Neuron (in vitro differentiated cells): ENCODE results near the gene IRF2BP2.

ENCODE experiments used
- H2AFZ ChIP-seq: one replicate; pipeline ENCODE4 v1.6.1; 2013; ENCODE audit warnings: low read depth, mild to moderate bottlenecking, inconsistent platforms, low read length, moderate library complexity
- H3K27me3 ChIP-seq: one replicate; pipeline ENCODE4 v1.6.1; 2013; ENCODE audit warnings: low read length; ENCODE audit not compliant: insufficient read depth
- H3K36me3 ChIP-seq: one replicate; pipeline ENCODE4 v1.6.1; 2013; ENCODE audit warnings: low read length; ENCODE audit not compliant: insufficient read depth
- H3K4me1 ChIP-seq: one replicate; pipeline ENCODE4 v1.6.1; 2013; ENCODE audit warnings: low read length; ENCODE audit not compliant: insufficient read depth
- H3K4me3 ChIP-seq: 2 replicates; pipeline ENCODE4 v1.5.1; 2013; ENCODE audit warnings: mild to moderate bottlenecking, low read length, moderate library complexity
- H3K9me3 ChIP-seq: one replicate; pipeline ENCODE4 v1.6.1; 2013; ENCODE audit warnings: low read length

IRF2BP2 gene

DNA sequence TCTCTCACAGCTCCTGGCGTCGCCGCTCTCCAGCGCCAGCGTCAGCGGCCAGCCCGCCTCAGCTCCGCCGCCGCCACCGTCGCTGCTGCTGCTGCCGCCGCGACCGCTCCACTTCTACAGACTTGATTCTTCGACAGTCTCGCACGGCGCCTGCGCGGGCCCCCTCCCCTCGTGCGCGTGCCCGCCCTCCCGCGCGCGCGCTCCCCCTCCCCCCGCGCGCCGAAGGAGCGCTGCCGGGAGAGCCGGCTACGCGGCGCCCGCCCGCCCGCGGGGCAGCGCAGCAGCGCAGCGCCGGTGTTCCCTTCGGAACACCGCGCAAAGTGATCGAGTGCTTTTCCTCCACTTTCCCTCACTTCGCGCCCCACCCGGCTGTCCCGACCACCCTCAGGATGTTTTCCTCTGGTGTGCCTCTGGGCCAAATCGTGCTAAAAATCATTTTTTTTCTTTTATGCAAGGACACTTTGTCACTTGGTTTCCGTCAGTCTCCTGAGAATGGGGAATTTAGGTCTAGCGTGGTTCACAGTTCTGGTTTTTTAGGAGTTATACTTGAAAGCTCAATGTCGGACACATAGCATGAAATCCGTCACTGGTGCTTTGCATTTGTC, at the start of gene IRF2BP2:
TSS of gene IRF2BP2 (minus strand) at position 118 of the 605 bp plus-strand sequence. CDS start 684 bp downstream, outside the sequence.
- Histone ChIP-seq H3K4me1 (peaks cover 51% of the 10 kb centered on the region), H3K4me3 (peak within 1 kb of the TSS; percentile 67), H3K36me3 (peaks cover 18% of the 10 kb centered on the region), H2AFZ (peak within 1 kb of the TSS; percentile 35), H3K27me3 (no peaks in the 10 kb centered on the region), H3K9me3 (no peaks in the 10 kb centered on the region)

DNA sequence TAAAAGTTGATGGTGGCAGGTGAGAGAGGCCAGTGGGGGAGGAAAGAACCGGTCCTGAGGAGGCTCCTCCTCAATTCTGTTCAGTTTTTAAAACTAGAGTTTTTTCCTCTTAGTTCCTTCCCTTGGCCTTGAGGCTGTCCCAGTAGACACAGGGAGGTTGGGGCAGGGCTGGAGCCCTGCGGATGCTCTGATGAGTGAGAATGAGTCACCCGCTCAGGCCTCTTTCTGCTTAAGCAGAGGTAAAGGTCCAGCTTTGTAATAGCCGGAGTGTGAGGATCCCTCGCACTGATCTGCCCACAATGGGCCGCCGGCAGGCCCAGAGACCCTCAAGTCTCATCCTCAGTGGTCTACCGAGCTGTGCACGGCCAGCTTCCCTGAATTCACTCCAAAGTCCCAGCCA, 49.6 kb upstream of the IRF2BP2 start:
- H2AFZ ChIP-seq: no peak overlapping the region
- H3K4me3 ChIP-seq: no peak overlapping the region
- no peaks in the 10 kb centered on the region for H3K27me3 ChIP-seq
- no peaks in the 10 kb centered on the region for H3K36me3 ChIP-seq
- H3K4me1 ChIP-seq: peaks cover 7% of the 10 kb centered on the region
- peaks cover 3% of the 10 kb centered on the region for H3K9me3 ChIP-seq

DNA sequence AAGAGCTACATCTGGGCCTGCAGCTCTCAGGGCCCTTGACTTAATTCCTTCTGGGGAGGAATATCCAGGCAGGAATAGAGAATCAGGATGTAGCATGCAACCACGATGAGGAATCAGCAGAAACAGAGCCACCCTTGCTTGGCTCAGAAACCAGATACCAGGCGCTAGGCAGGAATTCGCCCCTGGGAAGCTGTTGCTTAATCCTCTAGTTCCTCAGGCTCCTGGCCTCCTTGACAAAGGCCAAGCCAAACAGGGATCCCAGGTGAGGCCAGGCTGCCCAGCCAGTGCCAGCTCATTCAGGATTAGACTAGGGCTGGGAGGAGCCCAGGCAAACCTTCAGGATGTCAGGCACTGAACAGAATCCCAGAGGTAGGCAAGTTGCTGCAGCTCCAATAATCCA, 48.2 kb upstream of the IRF2BP2 start:
- Histone ChIP-seq H3K36me3 (no peaks in the 10 kb centered on the region), H3K4me3 (no peak overlapping the region), H3K27me3 (no peaks in the 10 kb centered on the region), H3K4me1 (peaks cover 7% of the 10 kb centered on the region), H3K9me3 (peaks cover 3% of the 10 kb centered on the region), H2AFZ (no peak overlapping the region)

DNA sequence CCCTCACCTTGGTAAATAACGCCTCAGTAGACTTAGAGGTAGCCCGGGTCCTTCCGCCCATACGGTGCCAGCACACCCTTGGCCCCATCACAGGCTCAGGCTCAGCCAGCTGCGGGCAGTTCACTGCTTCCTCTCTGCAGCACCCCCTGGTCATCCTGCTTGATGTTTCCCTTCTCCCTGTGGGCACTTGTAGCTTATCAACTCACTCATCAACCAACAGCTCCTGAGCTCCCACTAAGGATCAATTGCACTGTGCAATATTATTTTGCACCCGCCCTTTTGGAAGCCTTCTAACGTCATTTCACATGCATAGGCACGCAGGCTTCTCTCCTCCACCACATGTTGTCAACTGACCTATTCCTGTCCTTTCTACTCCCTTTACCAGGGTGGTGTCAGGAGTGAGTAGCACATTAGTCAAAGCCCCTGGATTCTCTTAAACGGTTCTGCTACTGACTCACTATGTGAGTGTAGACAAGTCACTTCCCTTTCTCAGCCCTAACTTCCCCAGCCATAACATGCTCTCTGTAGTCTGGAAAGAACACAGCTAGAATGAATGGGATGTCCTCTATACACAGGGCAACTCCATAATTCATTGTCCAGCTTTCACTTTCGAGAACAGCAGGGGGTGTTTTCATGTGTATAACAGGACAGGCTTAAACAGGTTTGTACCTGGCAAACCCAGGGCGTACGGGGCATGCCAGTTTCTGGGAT, 47.1 kb upstream of the IRF2BP2 start:
- Histone ChIP-seq H3K9me3 (peaks cover 3% of the 10 kb centered on the region), H3K27me3 (no peaks in the 10 kb centered on the region), H2AFZ (no peak overlapping the region), H3K36me3 (no peaks in the 10 kb centered on the region), H3K4me1 (peaks cover 7% of the 10 kb centered on the region), H3K4me3 (no peak overlapping the region)

DNA sequence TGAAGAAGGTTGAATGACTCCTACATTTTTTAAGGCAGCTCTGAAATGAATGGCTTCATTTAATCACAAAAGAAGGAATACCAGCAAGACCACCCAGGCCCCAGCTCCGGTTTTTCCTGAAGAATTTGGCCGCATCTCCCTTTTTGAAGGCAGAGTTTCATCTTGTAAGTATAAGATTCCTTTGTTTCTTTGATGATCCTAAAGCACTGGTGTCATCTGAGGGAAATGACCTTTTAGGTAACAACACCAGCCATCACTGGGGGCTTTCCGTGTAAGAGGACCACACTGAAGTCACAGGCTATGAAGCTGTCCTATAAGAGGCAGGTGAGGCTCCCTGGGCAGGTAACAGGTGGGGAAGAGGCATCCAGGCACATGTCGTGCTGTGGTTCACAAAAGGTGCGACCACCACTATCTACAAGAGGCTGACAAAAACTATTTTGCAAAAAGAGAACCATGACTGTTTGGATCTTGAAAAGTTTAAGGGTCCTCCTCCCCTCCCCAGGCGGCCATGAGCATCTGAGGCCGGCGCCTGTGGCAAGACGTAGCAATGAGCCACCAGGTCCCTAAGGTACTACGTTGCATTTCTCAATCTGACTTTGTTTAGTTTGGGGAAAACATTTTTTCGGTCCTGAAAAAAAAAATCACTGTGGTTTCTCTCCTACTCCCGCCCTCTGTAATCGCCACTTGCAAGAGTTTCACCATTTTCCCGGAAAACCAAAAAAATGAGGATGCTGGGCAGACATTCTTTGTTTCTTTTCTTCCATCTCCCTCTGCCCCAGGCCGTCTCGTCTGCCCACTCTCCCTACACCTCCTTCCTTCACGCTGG, 46.3 kb upstream of the IRF2BP2 start:
- peaks cover 3% of the 10 kb centered on the region for H3K9me3 ChIP-seq
- H3K27me3 ChIP-seq: no peaks in the 10 kb centered on the region
- no peak overlapping the region for H2AFZ ChIP-seq
- no peak overlapping the region for H3K4me3 ChIP-seq
- H3K36me3 ChIP-seq: no peaks in the 10 kb centered on the region
- H3K4me1 ChIP-seq: peaks cover 7% of the 10 kb centered on the region

DNA sequence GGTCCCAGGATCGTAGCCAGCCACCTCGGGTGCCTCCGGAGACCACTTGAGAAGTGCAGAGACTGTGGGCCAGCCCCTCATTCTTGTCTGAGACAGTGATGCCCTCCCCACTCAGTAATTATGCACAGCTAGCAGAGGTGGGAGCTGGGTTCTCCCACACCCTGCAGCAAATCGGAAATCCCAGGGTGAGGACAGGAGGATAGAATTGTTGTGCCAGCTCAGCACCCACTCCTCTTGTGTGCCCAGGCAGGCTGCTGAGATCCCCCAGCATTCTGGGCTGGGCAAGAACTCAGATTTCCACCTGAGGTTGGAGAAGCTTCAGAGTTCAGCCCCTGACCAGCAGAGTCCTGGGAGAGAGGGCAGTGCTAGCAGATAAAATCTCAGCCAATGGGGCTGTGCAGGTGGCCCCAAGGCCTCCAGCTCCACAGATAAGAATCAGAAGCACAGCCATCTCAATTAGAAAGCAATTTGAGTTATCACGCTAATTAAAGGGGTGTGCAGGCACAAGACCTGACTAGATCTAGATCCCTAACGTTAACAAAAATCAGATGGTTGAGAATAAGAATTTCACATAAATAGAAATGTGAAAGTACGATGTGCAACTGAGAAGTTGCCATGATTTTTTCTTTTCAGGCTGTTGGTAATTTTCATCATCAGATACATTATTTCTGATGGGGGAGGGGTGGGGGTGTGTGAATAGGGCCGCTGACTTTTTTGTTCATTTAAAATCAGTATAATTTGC, 45.5 kb upstream of the IRF2BP2 start:
- Histone ChIP-seq H3K4me3 (no peak overlapping the region), H2AFZ (no peak overlapping the region), H3K36me3 (no peaks in the 10 kb centered on the region), H3K4me1 (peaks cover 7% of the 10 kb centered on the region), H3K27me3 (no peaks in the 10 kb centered on the region), H3K9me3 (peaks cover 3% of the 10 kb centered on the region)

DNA sequence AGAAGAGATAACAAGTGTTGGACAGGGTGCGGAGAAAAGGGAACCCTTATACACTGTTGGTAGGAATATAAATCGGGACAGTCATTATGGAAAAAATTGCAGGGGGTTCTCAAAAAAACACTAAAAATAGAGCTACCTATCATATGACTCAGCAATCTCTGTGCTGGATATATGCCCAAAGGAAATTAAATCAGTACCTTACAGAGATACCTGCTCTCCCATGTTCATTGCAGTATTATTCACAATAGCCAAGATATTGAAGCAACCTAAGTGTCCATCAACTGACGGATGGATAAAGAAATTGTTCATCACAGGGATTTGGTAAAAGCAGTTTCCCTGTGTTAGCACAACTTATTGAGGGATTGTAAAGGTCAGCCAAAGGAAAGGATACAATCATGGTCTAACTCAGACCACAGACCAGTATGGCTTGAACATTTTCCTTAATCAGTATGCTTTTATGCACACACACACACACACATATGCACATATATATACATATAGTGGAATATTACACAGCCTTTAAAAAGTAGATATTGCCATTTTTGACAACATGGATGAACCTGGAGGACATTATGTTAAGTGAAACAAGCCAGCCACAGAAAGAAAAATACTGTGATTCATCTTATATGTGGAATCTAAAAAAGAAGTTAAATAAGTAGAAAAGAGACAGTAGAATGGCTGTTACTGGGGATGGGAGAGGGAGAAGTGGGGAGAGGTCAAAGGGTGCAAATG, 44.2 kb upstream of the IRF2BP2 start:
- Histone ChIP-seq H2AFZ (no peak overlapping the region), H3K4me1 (peaks cover 7% of the 10 kb centered on the region), H3K9me3 (no peaks in the 10 kb centered on the region), H3K36me3 (no peaks in the 10 kb centered on the region), H3K27me3 (no peaks in the 10 kb centered on the region), H3K4me3 (no peak overlapping the region)

DNA sequence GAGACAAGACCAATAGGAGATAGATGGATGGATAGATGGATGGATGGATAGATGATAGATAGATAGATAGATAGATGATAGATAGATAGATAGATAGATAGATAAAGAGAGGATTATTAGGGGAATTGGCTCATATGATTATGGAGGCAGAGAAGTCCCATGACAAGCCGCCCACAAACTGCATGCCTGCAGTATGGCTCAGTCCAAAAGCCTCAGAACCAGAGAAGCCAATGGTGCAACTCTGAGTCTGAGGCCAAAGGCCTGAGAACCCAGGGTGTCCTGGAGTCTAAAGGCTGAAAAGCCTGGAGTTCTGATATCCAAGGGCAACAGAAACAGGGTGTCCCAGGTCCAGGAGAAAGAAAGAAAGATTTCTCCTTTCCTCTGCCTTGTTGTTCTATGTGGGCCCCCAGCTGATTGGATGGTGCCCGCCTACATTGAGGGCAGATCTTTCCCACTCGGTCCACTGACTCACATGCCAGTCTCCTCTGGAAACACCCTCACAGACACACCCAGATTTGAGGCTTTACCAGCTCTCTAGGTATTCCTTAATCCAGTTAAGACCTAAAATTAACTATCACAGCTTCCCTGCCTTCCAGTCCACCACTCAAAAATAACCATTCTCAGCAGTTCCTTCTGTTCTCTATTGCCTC, 39.6 kb upstream of the IRF2BP2 start:
- H3K9me3 ChIP-seq: no peaks in the 10 kb centered on the region
- H3K36me3 ChIP-seq: no peaks in the 10 kb centered on the region
- H2AFZ ChIP-seq: no peak overlapping the region
- no peaks in the 10 kb centered on the region for H3K27me3 ChIP-seq
- H3K4me1 ChIP-seq: no peaks in the 10 kb centered on the region
- no peak overlapping the region for H3K4me3 ChIP-seq

DNA sequence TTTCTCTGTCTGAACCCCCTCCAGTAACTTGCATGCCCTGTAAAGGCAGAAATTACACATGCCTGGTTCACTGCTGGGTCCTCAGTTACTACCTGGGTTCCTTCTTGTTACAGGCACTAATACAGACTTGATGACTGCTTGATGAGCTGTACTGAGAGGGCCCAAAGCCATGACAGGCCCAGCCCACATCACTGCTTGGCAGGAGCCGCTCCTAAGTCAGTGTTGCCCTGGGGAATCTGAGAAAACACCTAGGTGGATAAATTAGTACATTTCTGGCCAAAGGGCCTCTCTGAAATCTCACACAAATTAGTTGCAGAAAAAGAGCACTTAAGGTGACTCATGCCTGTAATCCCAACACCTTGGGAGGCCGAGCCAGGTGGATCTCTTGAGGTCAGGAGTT, 37.8 kb upstream of the IRF2BP2 start:
- no peak overlapping the region for H3K4me3 ChIP-seq
- H3K9me3 ChIP-seq: no peaks in the 10 kb centered on the region
- H3K36me3 ChIP-seq: no peaks in the 10 kb centered on the region
- no peaks in the 10 kb centered on the region for H3K4me1 ChIP-seq
- H3K27me3 ChIP-seq: no peaks in the 10 kb centered on the region
- no peak overlapping the region for H2AFZ ChIP-seq

DNA sequence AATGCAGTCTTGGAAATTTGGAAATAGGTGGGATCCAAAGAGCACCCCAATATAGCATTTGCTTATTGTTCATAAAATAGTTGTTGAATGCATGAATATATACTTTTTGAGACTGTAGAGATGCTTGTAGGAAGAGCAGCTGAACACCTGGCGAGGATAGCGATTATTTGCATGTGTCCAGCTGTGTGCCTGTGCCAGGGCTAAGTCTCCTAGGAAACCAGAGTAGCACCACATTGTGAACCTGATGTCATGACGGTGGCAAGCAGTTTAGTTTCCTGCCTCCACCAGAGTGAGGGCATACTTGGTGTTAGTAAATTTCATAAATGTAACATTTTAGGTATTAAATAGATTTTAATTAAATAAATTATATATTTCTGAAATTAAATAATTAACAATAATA, 37.3 kb upstream of the IRF2BP2 start:
- Histone ChIP-seq H3K4me1 (no peaks in the 10 kb centered on the region), H3K4me3 (no peak overlapping the region)

DNA sequence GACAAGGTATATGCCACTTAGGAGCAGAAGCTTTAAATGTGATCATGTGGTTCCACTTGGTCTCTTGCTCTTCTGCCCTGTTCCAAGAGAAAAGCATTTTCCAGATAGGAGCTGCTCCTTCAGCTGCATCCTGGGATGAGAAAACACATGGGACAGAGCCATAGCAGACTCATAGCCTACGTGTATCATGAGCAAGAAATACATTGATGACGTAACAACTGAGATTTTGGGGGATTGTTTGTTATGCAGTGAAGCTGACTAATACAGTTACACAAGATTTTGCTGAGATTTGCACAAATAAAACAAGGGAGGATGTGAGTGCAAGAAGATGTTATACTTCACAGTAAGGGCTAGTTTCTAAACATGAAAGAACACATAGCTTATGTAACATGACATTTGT, 36.0 kb upstream of the IRF2BP2 start:
- no peak overlapping the region for H3K4me3 ChIP-seq
- no peak overlapping the region for H2AFZ ChIP-seq
- H3K27me3 ChIP-seq: no peaks in the 10 kb centered on the region
- H3K9me3 ChIP-seq: no peaks in the 10 kb centered on the region
- H3K4me1 ChIP-seq: no peaks in the 10 kb centered on the region
- H3K36me3 ChIP-seq: no peaks in the 10 kb centered on the region

More for the DNA sequence above, 37.3 kb upstream of the IRF2BP2 start:
- Histone ChIP-seq H3K36me3 (no peaks in the 10 kb centered on the region), H3K9me3 (no peaks in the 10 kb centered on the region), H3K27me3 (no peaks in the 10 kb centered on the region), H2AFZ (no peak overlapping the region)

DNA sequence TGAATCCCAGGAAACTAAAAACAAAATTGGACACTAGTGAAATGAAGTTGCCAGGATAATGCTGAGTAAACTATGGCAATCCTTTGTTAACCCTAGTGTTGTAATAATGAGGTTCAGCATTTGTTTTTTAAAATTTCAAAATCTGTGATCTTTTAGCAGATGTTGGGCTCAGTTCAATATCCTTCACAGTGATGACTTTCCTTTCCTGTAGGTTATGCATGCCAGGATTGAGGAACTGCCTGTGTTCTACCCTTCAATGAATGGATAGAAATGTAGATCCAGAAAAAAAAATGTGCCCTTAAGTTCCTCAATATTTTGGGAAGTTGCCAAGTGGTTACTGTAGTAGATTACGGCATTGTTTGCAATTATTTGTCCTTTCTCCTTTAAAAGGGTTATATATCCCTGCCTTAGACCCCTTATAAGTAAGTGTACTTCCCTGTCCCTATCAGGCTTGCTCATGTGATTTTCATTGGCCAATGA, 35.5 kb upstream of the IRF2BP2 start:
- no peaks in the 10 kb centered on the region for H3K4me1 ChIP-seq
- H3K9me3 ChIP-seq: no peaks in the 10 kb centered on the region
- no peak overlapping the region for H2AFZ ChIP-seq
- no peaks in the 10 kb centered on the region for H3K36me3 ChIP-seq
- H3K4me3 ChIP-seq: no peak overlapping the region
- no peaks in the 10 kb centered on the region for H3K27me3 ChIP-seq
